CD14-positive monocyte (primary cell): ENCODE data around the gene KCNJ6. TPM values are rescaled to one million over a fixed set of nuclear protein-coding genes. Genes with fewer than 3 reads are reported as not detected.
"Not testable (repeated sequence)": the region's sequence is repeated elsewhere in the genome, so short reads cannot be mapped to it uniquely, and the experiment has no call there.

Source experiments
- DNase-seq, 3 donors: peaks; one replicate each; pipeline ENCODE4 v3.0.0-alpha.2; 2011 to 2022
- H2AFZ ChIP-seq: 2 replicates; pipeline ENCODE4 v1.6.0; 2012; ENCODE audit warnings: mild to moderate bottlenecking, low read depth, low read length, inconsistent platforms; ENCODE audit not compliant: insufficient read depth, poor library complexity, severe bottlenecking
- H3K27ac ChIP-seq, 2 donors: 1 replicate in 1 of 2; 2 replicates in 1 of 2; pipeline ENCODE4 v1.5.1; 2012 to 2013; ENCODE audit warnings: low read length in 2 of 2, control low read depth in 1 of 2, inconsistent platforms in 1 of 2, low read depth in 1 of 2, mild to moderate bottlenecking in 1 of 2
- H3K27me3 ChIP-seq, 2 donors: one replicate each; pipeline versions ENCODE4 v1.6.0 to v1.6.1; 2011 to 2013; ENCODE audit warnings: low read length in 2 of 2; ENCODE audit not compliant: control insufficient read depth in 2 of 2, insufficient read depth in 2 of 2
- H3K36me3 ChIP-seq, 2 donors: replicated peaks in 1 of 2; 1 replicate in 1 of 2; 2 replicates in 1 of 2; pipeline versions ENCODE4 v1.5.1 to v1.6.1; 2012 to 2013; ENCODE audit warnings: low read length in 2 of 2, control low read depth in 1 of 2, inconsistent platforms in 1 of 2, mild to moderate bottlenecking in 1 of 2; ENCODE audit not compliant: insufficient read depth in 2 of 2, control insufficient read depth in 1 of 2
- H3K4me1 ChIP-seq, 2 donors: 1 replicate in 1 of 2; 2 replicates in 1 of 2; pipeline versions ENCODE4 v1.5.1 to v1.6.1; 2012 to 2013; ENCODE audit warnings: low read length in 2 of 2, control low read depth in 1 of 2, inconsistent platforms in 1 of 2, mild to moderate bottlenecking in 1 of 2, moderate library complexity in 1 of 2; ENCODE audit not compliant: insufficient read depth in 2 of 2, control insufficient read depth in 1 of 2
- H3K4me2 ChIP-seq: replicated peaks from 2 replicates; pipeline ENCODE3; 2012; ENCODE audit warnings: low read length, moderate library complexity, mild to moderate bottlenecking; ENCODE audit not compliant: poor library complexity, severe bottlenecking; ENCODE audit errors: extremely low read depth
- H3K4me3 ChIP-seq, 3 experiments: fragments of 200-600 bp in 1 of 3; sonication (generic) in 1 of 3; replicated peaks in 1 of 3; 1 replicate in 2 of 3; 2 replicates in 1 of 3; pipeline ENCODE4 v1.5.1; 2011 to 2013; ENCODE audit warnings: low read length in 3 of 3, mild to moderate bottlenecking in 3 of 3, control low read depth in 2 of 3, low read depth in 2 of 3, inconsistent platforms in 1 of 3, moderate library complexity in 1 of 3
- H3K79me2 ChIP-seq: 2 replicates; pipeline ENCODE4 v1.6.0; 2012; ENCODE audit warnings: mild to moderate bottlenecking, control low read depth, inconsistent platforms, low read length, moderate library complexity; ENCODE audit not compliant: insufficient read depth
- H3K9ac ChIP-seq: 2 replicates; pipeline ENCODE4 v1.6.0; 2017; ENCODE audit warnings: low read length, mild to moderate bottlenecking; ENCODE audit not compliant: insufficient read depth, poor library complexity, severe bottlenecking
- H3K9me3 ChIP-seq, 2 donors: replicated peaks in 1 of 2; 1 replicate in 1 of 2; 2 replicates in 1 of 2; pipeline versions ENCODE4 v1.5.1 to v1.6.1; 2012 to 2013; ENCODE audit warnings: low read length in 2 of 2, control low read depth in 1 of 2; ENCODE audit not compliant: control insufficient read depth in 1 of 2, insufficient read depth in 1 of 2
- H4K20me1 ChIP-seq: 2 replicates; pipeline ENCODE4 v1.6.0; 2012; ENCODE audit warnings: mild to moderate bottlenecking, low read length, control low read depth, moderate library complexity; ENCODE audit not compliant: insufficient read depth
- H3K27ac Mint-ChIP-seq, 7 donors: one replicate each; pipeline ENCODE4 v1.8.0; 2020; ENCODE audit warnings: mild to moderate bottlenecking in 7 of 7, mixed read lengths in 7 of 7, moderate library complexity in 6 of 7, inconsistent platforms in 2 of 7
- H3K27me3 Mint-ChIP-seq, 3 donors: one replicate each; pipeline ENCODE4 v1.8.0; 2021 to 2022; ENCODE audit warnings: low read depth in 3 of 3, mild to moderate bottlenecking in 3 of 3, mixed read lengths in 3 of 3, moderate library complexity in 3 of 3, inconsistent platforms in 1 of 3
- H3K36me3 Mint-ChIP-seq, 2 donors: one replicate each; pipeline ENCODE4 v1.8.0; 2020; ENCODE audit warnings: mixed read lengths in 2 of 2, inconsistent platforms in 1 of 2, mild to moderate bottlenecking in 1 of 2
- H3K4me1 Mint-ChIP-seq: one replicate; pipeline ENCODE4 v1.8.0; 2020; ENCODE audit warnings: mild to moderate bottlenecking, mixed read lengths
- H3K4me3 Mint-ChIP-seq, 2 donors: one replicate each; pipeline ENCODE4 v1.8.0; 2020; ENCODE audit warnings: mild to moderate bottlenecking in 2 of 2, mixed read lengths in 2 of 2, moderate library complexity in 1 of 2
- H3K9me3 Mint-ChIP-seq, 7 donors: one replicate each; pipeline ENCODE4 v1.8.0; 2020 to 2022; ENCODE audit warnings: mixed read lengths in 7 of 7, mild to moderate bottlenecking in 6 of 7, moderate library complexity in 6 of 7, inconsistent platforms in 2 of 7
- CTCF ChIP-seq: fragments of 200-600 bp; IDR thresholded peaks from one replicate; pipeline ENCODE4 v1.8.0; 2022; ENCODE audit warnings: antibody characterized with exemption, mild to moderate bottlenecking
- WGBS: methylation state at CpG from one replicate; pipeline ENCODE4 v1.1.5; 2013; ENCODE audit warnings: missing lambda C conversion rate; ENCODE audit not compliant: insufficient coverage; 5-methylcytosine and 5-hydroxymethylcytosine counted together
- intact Hi-C, 2 donors: fragments of 100-400 bp; cut with micrococcal nuclease; formaldehyde crosslinking; loops; one replicate each; pipeline versions ENCODE4 v1.15.0 to v1.15.1; 2023
- polyA plus RNA-seq, 3 donors: library from polyadenylated mRNA; depleted of rRNA in 1 of 3; unstranded in 2 of 3; stranded (reverse) in 1 of 3; fragments of 300-500 nt in 2 of 3; fragments of >200 nt in 1 of 3; fragmentation: Illumina TruSeq in 2 of 3; gene quantifications; 1 replicate in 2 of 3; 2 replicates in 1 of 3; pipeline ENCODE4 v1.2.3, GENCODE V29; 2012 to 2021

Gene KCNJ6
- polyA plus RNA-seq, 3 donors, result not detected

- Histone ChIP-seq H3K79me2 (no peaks in the 10 kb centered on the region), H3K9ac (no peak overlapping the region), H2AFZ (no peak overlapping the region), H3K36me3 (no peaks in the 10 kb centered on the region), H3K4me1 (no peaks in the 10 kb centered on the region), H3K27ac (no peak overlapping the region), H3K27me3 (no peaks in the 10 kb centered on the region), H3K4me3 (no peak overlapping the region), H4K20me1 (no peaks in the 10 kb centered on the region), H3K4me2 (no peak overlapping the region), H3K9me3 (peaks cover 0 to 2% of the 10 kb centered on the region in 2 donors)
- H3K4me3 Mint-ChIP-seq, result no peak overlapping the region
- no peaks in the 10 kb centered on the region for H3K4me1 Mint-ChIP-seq
- H3K36me3 Mint-ChIP-seq, result no peaks in the 10 kb centered on the region
- H3K27me3 Mint-ChIP-seq, result peaks cover 0 to 2% (median 1%) of the 10 kb centered on the region in 3 donors
- no peak overlapping the region for H3K27ac Mint-ChIP-seq
- intact Hi-C loops, result no loop called here
- 100% methylated on average over 2 of the region's 4 CpGs for WGBS
- H3K9me3 Mint-ChIP-seq, result peaks cover 2 to 11% (median 6%) of the 10 kb centered on the region in 7 donors
- TF ChIP-seq CTCF, result no peak
- no peak for DNase-seq
Observed at GRCh38 chr21:37592496-37592895, 323.8 kb downstream of the KCNJ6 start.

- DNase-seq, H3K9me3 Mint-ChIP-seq, H3K9ac ChIP-seq, H3K4me1 ChIP-seq, intact Hi-C loops, H3K36me3 ChIP-seq, H3K9me3 ChIP-seq, H3K79me2 ChIP-seq, H4K20me1 ChIP-seq, H3K4me3 ChIP-seq, H3K27me3 Mint-ChIP-seq, H3K36me3 Mint-ChIP-seq, H3K27ac Mint-ChIP-seq, H2AFZ ChIP-seq, H3K27ac ChIP-seq, H3K4me2 ChIP-seq, H3K4me3 Mint-ChIP-seq, H3K4me1 Mint-ChIP-seq, H3K27me3 ChIP-seq: not testable (repeated sequence)
- 100% methylated on average over 7 of the region's 12 CpGs for WGBS
Observed at GRCh38 chr21:37591994-37592393, 324.3 kb downstream of the KCNJ6 start.

GRCh38 chr21:37590836-37591235 is 325.4 kb downstream of the KCNJ6 start:
- intact Hi-C loops, H3K27me3 ChIP-seq, H3K9ac ChIP-seq, H4K20me1 ChIP-seq, H3K4me3 ChIP-seq, H3K4me2 ChIP-seq, H3K27ac Mint-ChIP-seq, H3K27me3 Mint-ChIP-seq, H3K36me3 Mint-ChIP-seq, H3K27ac ChIP-seq, H2AFZ ChIP-seq, DNase-seq, H3K36me3 ChIP-seq, H3K9me3 Mint-ChIP-seq, H3K79me2 ChIP-seq, H3K4me1 Mint-ChIP-seq, H3K4me3 Mint-ChIP-seq, H3K4me1 ChIP-seq, H3K9me3 ChIP-seq: not testable (repeated sequence)
- 86% methylated on average over 5 of the region's 8 CpGs for WGBS

GRCh38 chr21:37588644-37589043 is 327.6 kb downstream of the KCNJ6 start:
- H3K27me3 ChIP-seq, H3K4me2 ChIP-seq, H3K4me1 Mint-ChIP-seq, H3K27me3 Mint-ChIP-seq, H3K36me3 ChIP-seq, H3K27ac Mint-ChIP-seq, H3K27ac ChIP-seq, H3K4me1 ChIP-seq, H3K9ac ChIP-seq, H3K79me2 ChIP-seq, H3K9me3 ChIP-seq, H3K4me3 ChIP-seq, H3K4me3 Mint-ChIP-seq, intact Hi-C loops, H4K20me1 ChIP-seq, H2AFZ ChIP-seq, H3K9me3 Mint-ChIP-seq, H3K36me3 Mint-ChIP-seq: not testable (repeated sequence)
- 90% methylated on average over 2 of the region's 8 CpGs for WGBS
- peak in 1 of 3 donors; percentile 4 for DNase-seq
